PC-9 (cell line): ENCODE data around the gene CIT.

Source experiments
- CTCF ChIP-seq: fragments of 200-600 bp; sonication (generic); conservative IDR thresholded peaks from 2 replicates; pipeline ENCODE4 v1.6.1; 2017; ENCODE audit warnings: mixed run types, antibody characterized with exemption, mild to moderate bottlenecking, moderate library complexity
- EZH2 ChIP-seq: fragments of 200-600 bp; sonication (generic); IDR thresholded peaks from 2 replicates; pipeline ENCODE4 v1.8.0; 2017; ENCODE audit warnings: antibody characterized with exemption, low read depth

GRCh38 chr12:119835068-119835467 lies 42.1 kb downstream of the CIT start:
- TF ChIP-seq CTCF (no peak), EZH2 (no peak)
